Keratinocyte (primary cell): Measurements from ENCODE around the gene PIR. TPM values are rescaled to one million over a fixed set of nuclear protein-coding genes. Genes with fewer than 3 reads are reported as not detected.

Experiments
- DNase-seq: peaks from one replicate; pipeline ENCODE4 v3.0.0-alpha.2; 2011; ENCODE audit warnings: low read depth, missing footprints, low spot score
- FAIRE-seq: peaks from 2 replicates; lab custom pipeline; 2011; peaks lifted over from hg19 to GRCh38; lab: Jason Lieb, UNC
- H2AFZ ChIP-seq: 2 replicates; pipeline ENCODE4 v1.6.0; 2012; ENCODE audit warnings: low read length, control low read depth, inconsistent platforms; ENCODE audit not compliant: control insufficient read depth
- H3K27ac ChIP-seq: 2 replicates; pipeline ENCODE4 v1.5.1; 2011; ENCODE audit warnings: low read length; ENCODE audit not compliant: control insufficient read depth, insufficient read depth
- H3K27me3 ChIP-seq: 3 replicates; pipeline ENCODE4 v1.6.0; 2011; ENCODE audit warnings: low read length; ENCODE audit not compliant: control insufficient read depth, insufficient read depth; ENCODE audit errors: extremely low read depth
- H3K36me3 ChIP-seq, 2 experiments: 2 replicates in 1 of 2; 3 replicates in 1 of 2; pipeline ENCODE4 v1.5.1; 2011; ENCODE audit warnings: low read length in 2 of 2, mild to moderate bottlenecking in 1 of 2; ENCODE audit not compliant: control insufficient read depth in 2 of 2, insufficient read depth in 2 of 2; ENCODE audit errors: extremely low read depth in 1 of 2
- H3K4me1 ChIP-seq: 3 replicates; pipeline ENCODE4 v1.5.1; 2011; ENCODE audit warnings: low read length; ENCODE audit not compliant: control insufficient read depth, insufficient read depth; ENCODE audit errors: extremely low read depth
- H3K4me2 ChIP-seq: 3 replicates; pipeline ENCODE4 v1.6.0; 2011; ENCODE audit warnings: low read depth, low read length; ENCODE audit not compliant: control insufficient read depth, insufficient read depth; ENCODE audit errors: extremely low read depth
- H3K4me3 ChIP-seq, 3 experiments: fragments of 200-600 bp in 1 of 3; sonication (generic) in 1 of 3; 2 replicates in 2 of 3; 3 replicates in 1 of 3; pipeline ENCODE4 v1.5.1; 2011 to 2016; ENCODE audit warnings: low read length in 3 of 3, mild to moderate bottlenecking in 3 of 3, control low read depth in 2 of 3, inconsistent platforms in 1 of 3, low read depth in 1 of 3, mixed read lengths in 1 of 3, mixed run types in 1 of 3, moderate library complexity in 1 of 3; ENCODE audit not compliant: control insufficient read depth in 2 of 3, insufficient read depth in 2 of 3; ENCODE audit errors: extremely low read depth in 1 of 3
- H3K79me2 ChIP-seq: 2 replicates; pipeline ENCODE4 v1.6.0; 2012; ENCODE audit warnings: low read length; ENCODE audit not compliant: control insufficient read depth, insufficient read depth
- H3K9ac ChIP-seq: 3 replicates; pipeline ENCODE4 v1.6.0; 2011; ENCODE audit warnings: low read length; ENCODE audit not compliant: control insufficient read depth, insufficient read depth; ENCODE audit errors: extremely low read depth
- H3K9me1 ChIP-seq: 3 replicates; pipeline ENCODE4 v1.6.0; 2011; ENCODE audit warnings: low read length; ENCODE audit not compliant: control insufficient read depth, insufficient read depth; ENCODE audit errors: extremely low read depth
- H3K9me3 ChIP-seq: 2 replicates; pipeline ENCODE4 v1.5.1; 2012; ENCODE audit warnings: low read depth, low read length; ENCODE audit not compliant: control insufficient read depth
- H4K20me1 ChIP-seq: 3 replicates; pipeline ENCODE4 v1.6.0; 2011; ENCODE audit warnings: low read length; ENCODE audit not compliant: control insufficient read depth, insufficient read depth; ENCODE audit errors: extremely low read depth
- EZH2 ChIP-seq: IDR thresholded peaks from one replicate; pipeline ENCODE4 v1.6.1; 2012; ENCODE audit warnings: inconsistent platforms, mild to moderate bottlenecking, low read length, moderate library complexity
- dilution Hi-C: fragments of 300-500 bp; cut with MboI; formaldehyde crosslinking; loops from one replicate; pipeline ENCODE4 v1.7.0; 2020; ENCODE audit warnings: low sequenced_read_pairs; ENCODE audit not compliant: extremely low pct_ligation_motif_present
- polyA plus RNA-seq, 5 experiments: library from polyadenylated mRNA; depleted of rRNA in 3 of 5; stranded (reverse) in 3 of 5; stranded (forward) in 1 of 5; unstranded in 1 of 5; fragments of >200 nt; gene quantifications; 1 replicate in 1 of 5; 2 replicates in 3 of 5; 3 replicates in 1 of 5; pipeline versions ENCODE4 v1.2.1 to v1.2.3, GENCODE V29; 2011 to 2012; ENCODE audit warnings: missing spikeins in 2 of 5, low read depth in 1 of 5, low replicate concordance in 1 of 5
- TF ChIP-seq, protein P1 (sequence below), 3 experiments: IDR thresholded peaks in 1 of 3; conservative IDR thresholded peaks in 1 of 3; optimal IDR thresholded peaks in 1 of 3; 2 replicates in 2 of 3; 3 replicates in 1 of 3; pipeline versions ENCODE3 to v1.5.1; 2011; ENCODE audit warnings: low read length in 3 of 3, mild to moderate bottlenecking in 3 of 3, moderate library complexity in 2 of 3, control low read depth in 1 of 3, inconsistent platforms in 1 of 3; ENCODE audit not compliant: insufficient read depth in 2 of 3; ENCODE audit errors: extremely low read depth in 1 of 3

The PIR gene
- polyA plus RNA-seq, 1 donor (not counting 4 experiments of a cell fraction or from before 2014, with no cell fraction given) = 23.2 TPM

DNA sequence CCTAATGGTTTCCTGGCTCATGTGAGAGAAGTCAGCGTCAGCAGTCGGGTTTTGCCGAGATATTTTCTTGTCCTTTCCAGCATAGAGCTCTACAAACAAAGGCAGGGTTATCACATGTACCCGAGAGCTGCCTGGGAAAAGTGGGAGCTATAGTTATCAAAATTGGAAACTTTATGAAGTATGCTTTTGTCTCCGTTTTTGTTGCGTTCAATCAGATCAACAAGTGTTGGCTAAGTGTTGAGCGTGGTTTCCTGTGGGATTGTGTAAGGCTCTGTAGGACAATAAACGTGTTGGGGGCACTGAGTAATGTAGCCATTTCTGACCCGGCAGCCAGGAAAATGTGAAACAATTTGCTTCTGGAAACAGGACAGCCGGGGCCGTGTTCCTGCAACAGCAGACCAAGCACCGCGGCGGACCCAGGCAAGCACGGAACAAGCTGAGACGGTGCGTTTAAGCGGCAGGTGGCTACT is 7.4 kb upstream of the PIR start, which contains the start of gene BMX:
Gene BMX (plus strand): TSS at position 311 of the 470 bp plus-strand sequence. CDS start 7,547 bp downstream, outside the sequence.
- FAIRE-seq (no peak), DNase-seq (no peak)
- Histone ChIP-seq H4K20me1 (no peaks in the 10 kb centered on the region), H2AFZ (no peak within 1 kb of the TSS), H3K9me3 (no peaks in the 10 kb centered on the region), H3K4me3 (no peak within 1 kb of the TSS), H3K9ac (no peak within 1 kb of the TSS), H3K27ac (no peak within 1 kb of the TSS), H3K27me3 (no peaks in the 10 kb centered on the region), H3K4me2 (no peak within 1 kb of the TSS), H3K4me1 (peaks cover 21% of the 10 kb centered on the region), H3K36me3 (no peaks in the 10 kb centered on the region), H3K79me2 (no peaks in the 10 kb centered on the region), H3K9me1 (no peaks in the 10 kb centered on the region)
- dilution Hi-C loops = no loop called here
- TF ChIP-seq, protein P1, sequence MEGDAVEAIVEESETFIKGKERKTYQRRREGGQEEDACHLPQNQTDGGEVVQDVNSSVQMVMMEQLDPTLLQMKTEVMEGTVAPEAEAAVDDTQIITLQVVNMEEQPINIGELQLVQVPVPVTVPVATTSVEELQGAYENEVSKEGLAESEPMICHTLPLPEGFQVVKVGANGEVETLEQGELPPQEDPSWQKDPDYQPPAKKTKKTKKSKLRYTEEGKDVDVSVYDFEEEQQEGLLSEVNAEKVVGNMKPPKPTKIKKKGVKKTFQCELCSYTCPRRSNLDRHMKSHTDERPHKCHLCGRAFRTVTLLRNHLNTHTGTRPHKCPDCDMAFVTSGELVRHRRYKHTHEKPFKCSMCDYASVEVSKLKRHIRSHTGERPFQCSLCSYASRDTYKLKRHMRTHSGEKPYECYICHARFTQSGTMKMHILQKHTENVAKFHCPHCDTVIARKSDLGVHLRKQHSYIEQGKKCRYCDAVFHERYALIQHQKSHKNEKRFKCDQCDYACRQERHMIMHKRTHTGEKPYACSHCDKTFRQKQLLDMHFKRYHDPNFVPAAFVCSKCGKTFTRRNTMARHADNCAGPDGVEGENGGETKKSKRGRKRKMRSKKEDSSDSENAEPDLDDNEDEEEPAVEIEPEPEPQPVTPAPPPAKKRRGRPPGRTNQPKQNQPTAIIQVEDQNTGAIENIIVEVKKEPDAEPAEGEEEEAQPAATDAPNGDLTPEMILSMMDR (optimal IDR thresholded peaks at IDR 0.05 in 1 of 3, IDR thresholded peaks at IDR 0.05 in 1 of 3, conservative IDR thresholded peaks at IDR 0.05 in 1 of 3; ENCODE audit: extremely low read depth in 1 of 3, insufficient read depth in 2 of 3, low read length in 3 of 3) = no peak
- no peak for TF ChIP-seq EZH2

DNA sequence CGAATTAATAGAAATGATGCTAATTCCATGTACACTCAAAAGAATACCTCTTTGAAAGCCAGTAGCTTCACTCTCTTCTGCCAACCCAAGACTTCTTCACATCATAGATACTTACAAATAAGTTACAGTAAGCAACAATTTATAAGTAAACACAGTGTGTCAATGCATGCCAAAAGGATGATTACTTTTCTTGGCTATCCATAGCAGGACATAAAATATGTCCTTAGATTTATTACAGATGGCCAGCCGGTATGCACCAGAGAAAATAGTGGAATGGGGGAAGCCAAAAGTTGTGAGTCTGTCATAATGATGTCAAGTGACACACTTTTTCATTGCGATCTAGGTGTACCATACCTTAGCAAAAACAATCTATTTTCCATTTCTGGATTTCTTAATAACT is 6.8 kb upstream of the PIR start:
- H3K27me3 ChIP-seq = no peaks in the 10 kb centered on the region
- no peak overlapping the region for H3K27ac ChIP-seq
- no peak for FAIRE-seq
- no peak overlapping the region for H3K9ac ChIP-seq
- H3K4me3 ChIP-seq = no peak overlapping the region
- H4K20me1 ChIP-seq = no peaks in the 10 kb centered on the region
- H3K79me2 ChIP-seq = no peaks in the 10 kb centered on the region
- dilution Hi-C loops = no loop called here
- no peaks in the 10 kb centered on the region for H3K9me3 ChIP-seq
- H2AFZ ChIP-seq = no peak overlapping the region
- H3K36me3 ChIP-seq = no peaks in the 10 kb centered on the region
- H3K4me1 ChIP-seq = peaks cover 15% of the 10 kb centered on the region
- TF ChIP-seq, protein P1 (optimal IDR thresholded peaks at IDR 0.05 in 1 of 3, IDR thresholded peaks at IDR 0.05 in 1 of 3, conservative IDR thresholded peaks at IDR 0.05 in 1 of 3; ENCODE audit: extremely low read depth in 1 of 3, insufficient read depth in 2 of 3, low read length in 3 of 3) = no peak
- no peak for TF ChIP-seq EZH2
- DNase-seq = no peak
- H3K9me1 ChIP-seq = no peaks in the 10 kb centered on the region
- no peak overlapping the region for H3K4me2 ChIP-seq
